ENCODE results near the gene PARP14. TPM values are rescaled to one million over a fixed set of nuclear protein-coding genes. Genes with fewer than 3 reads are reported as not detected.
"Not testable (repeated sequence)": the region's sequence is repeated elsewhere in the genome, so short reads cannot be mapped to it uniquely, and the experiment has no call there.

The PARP14 gene
- total and polyA plus RNA-seq, 2 experiments from 2014 or later: 0.42 to 4.0 TPM

DNA sequence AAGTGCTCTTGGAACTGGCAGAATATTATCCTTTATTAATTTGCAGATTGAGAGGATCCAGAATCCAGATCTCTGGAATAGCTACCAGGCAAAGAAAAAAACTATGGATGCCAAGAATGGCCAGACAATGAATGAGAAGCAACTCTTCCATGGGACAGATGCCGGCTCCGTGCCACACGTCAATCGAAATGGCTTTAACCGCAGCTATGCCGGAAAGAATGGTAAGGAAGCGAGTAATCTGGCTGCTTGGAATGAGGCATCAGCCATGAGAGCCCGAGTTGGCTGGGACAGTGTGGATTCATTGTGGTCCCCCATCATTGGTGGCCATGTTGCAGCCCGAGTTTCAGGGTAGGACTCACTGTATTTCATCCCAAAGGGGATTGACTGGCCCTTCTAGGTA, 47.1 kb downstream of the PARP14 start:
- Histone ChIP-seq H3K4me3 (no peak overlapping the region), H3K36me3 (no peaks in the 10 kb centered on the region), H3K9me3 (ENCODE audit: low read depth) (no peaks in the 10 kb centered on the region), H3K27ac (no peak overlapping the region), H3K4me1 (ENCODE audit: low read depth) (no peaks in the 10 kb centered on the region), H3K27me3 (no peaks in the 10 kb centered on the region)
- TF ChIP-seq, protein P1, sequence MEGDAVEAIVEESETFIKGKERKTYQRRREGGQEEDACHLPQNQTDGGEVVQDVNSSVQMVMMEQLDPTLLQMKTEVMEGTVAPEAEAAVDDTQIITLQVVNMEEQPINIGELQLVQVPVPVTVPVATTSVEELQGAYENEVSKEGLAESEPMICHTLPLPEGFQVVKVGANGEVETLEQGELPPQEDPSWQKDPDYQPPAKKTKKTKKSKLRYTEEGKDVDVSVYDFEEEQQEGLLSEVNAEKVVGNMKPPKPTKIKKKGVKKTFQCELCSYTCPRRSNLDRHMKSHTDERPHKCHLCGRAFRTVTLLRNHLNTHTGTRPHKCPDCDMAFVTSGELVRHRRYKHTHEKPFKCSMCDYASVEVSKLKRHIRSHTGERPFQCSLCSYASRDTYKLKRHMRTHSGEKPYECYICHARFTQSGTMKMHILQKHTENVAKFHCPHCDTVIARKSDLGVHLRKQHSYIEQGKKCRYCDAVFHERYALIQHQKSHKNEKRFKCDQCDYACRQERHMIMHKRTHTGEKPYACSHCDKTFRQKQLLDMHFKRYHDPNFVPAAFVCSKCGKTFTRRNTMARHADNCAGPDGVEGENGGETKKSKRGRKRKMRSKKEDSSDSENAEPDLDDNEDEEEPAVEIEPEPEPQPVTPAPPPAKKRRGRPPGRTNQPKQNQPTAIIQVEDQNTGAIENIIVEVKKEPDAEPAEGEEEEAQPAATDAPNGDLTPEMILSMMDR (IDR thresholded peaks at IDR 0.05; ENCODE audit: low read depth, low read length): no peak
- DNase-seq (ENCODE audit: low read depth in 1 of 2, low spot score in 1 of 2): no peak

DNA sequence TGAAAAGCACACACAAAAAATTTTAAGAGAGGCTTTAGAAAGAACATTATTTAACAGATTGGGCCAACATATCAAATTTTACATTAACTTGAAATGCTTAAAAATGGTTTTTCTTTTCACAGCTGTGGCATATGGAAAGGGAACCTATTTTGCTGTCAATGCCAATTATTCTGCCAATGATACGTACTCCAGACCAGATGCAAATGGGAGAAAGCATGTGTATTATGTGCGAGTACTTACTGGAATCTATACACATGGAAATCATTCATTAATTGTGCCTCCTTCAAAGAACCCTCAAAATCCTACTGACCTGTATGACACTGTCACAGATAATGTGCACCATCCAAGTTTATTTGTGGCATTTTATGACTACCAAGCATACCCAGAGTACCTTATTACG, 47.5 kb downstream of the PARP14 start:
- Histone ChIP-seq H3K27me3 (no peaks in the 10 kb centered on the region), H3K9me3 (ENCODE audit: low read depth) (no peaks in the 10 kb centered on the region), H3K4me1 (ENCODE audit: low read depth) (no peaks in the 10 kb centered on the region), H3K36me3 (no peaks in the 10 kb centered on the region), H3K27ac (no peak overlapping the region), H3K4me3 (no peak overlapping the region)
- TF ChIP-seq, protein P1 (IDR thresholded peaks at IDR 0.05; ENCODE audit: low read depth, low read length): no peak
- DNase-seq (ENCODE audit: low read depth in 1 of 2, low spot score in 1 of 2): no peak

DNA sequence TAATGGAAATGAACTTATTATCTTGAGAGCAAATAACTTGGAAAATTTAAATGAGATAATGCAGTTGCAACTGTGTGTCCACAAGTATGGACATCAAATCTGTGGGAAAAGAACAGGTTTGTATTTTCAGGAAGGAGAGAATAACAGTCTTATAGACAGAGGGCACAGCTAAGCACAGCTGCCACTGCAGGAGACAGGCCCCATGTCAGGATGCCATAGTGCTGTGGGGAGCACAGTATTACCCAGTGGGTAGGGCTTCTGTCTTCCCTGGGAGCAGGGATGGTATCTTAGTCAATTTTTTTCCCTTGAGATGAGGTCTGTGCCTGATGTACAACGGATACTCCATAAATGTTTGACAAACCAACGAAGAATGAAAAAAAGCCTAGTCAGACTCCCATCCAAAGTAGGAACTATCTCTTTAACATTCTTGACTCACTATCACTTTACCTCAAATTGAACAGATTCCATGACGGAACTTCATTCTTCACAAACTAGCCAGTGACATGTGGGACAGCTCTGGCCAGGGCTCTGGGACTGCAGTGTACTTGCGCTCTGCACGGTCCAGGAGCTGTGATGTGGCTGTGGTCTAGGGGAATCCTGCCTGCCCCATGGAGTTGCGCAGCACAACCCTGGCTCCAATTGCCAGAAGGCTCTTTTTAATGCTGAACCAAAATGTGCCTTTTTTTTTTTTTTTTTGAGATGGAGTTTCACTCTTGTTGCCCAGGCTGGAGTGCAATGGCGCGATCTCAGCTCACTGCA, 48.3 kb downstream of the PARP14 start:
- no peak overlapping the region for H3K4me3 ChIP-seq
- TF ChIP-seq, protein P1 (IDR thresholded peaks at IDR 0.05; ENCODE audit: low read depth, low read length): no peak
- no peaks in the 10 kb centered on the region for H3K9me3 ChIP-seq (ENCODE audit: low read depth)
- no peaks in the 10 kb centered on the region for H3K4me1 ChIP-seq (ENCODE audit: low read depth)
- no peaks in the 10 kb centered on the region for H3K27me3 ChIP-seq
- no peak for DNase-seq (ENCODE audit: low read depth in 1 of 2, low spot score in 1 of 2)
- H3K36me3 ChIP-seq: no peaks in the 10 kb centered on the region
- no peak overlapping the region for H3K27ac ChIP-seq

- H3K4me3 ChIP-seq: no peak overlapping the region
- no peaks in the 10 kb centered on the region for H3K27me3 ChIP-seq
- no peak for DNase-seq (ENCODE audit: low read depth in 1 of 2, low spot score in 1 of 2)
- no peak overlapping the region for H3K27ac ChIP-seq
- H3K9me3 ChIP-seq (ENCODE audit: low read depth): no peaks in the 10 kb centered on the region
- TF ChIP-seq, protein P1 (IDR thresholded peaks at IDR 0.05; ENCODE audit: low read depth, low read length): no peak
- H3K36me3 ChIP-seq: no peaks in the 10 kb centered on the region
- H3K4me1 ChIP-seq (ENCODE audit: low read depth): no peaks in the 10 kb centered on the region
These were observed 49.6 kb downstream of the PARP14 start for GRCh38 chr3:122730240-122730639.

GRCh38 chr3:122732682-122733525, 52.3 kb downstream of the PARP14 start:
- DNase-seq (ENCODE audit: low read depth in 1 of 2, low spot score in 1 of 2); H3K27ac ChIP-seq; H3K27me3 ChIP-seq; H3K4me3 ChIP-seq; H3K9me3 ChIP-seq (ENCODE audit: low read depth); H3K36me3 ChIP-seq; H3K4me1 ChIP-seq (ENCODE audit: low read depth): not testable (repeated sequence)

DNA sequence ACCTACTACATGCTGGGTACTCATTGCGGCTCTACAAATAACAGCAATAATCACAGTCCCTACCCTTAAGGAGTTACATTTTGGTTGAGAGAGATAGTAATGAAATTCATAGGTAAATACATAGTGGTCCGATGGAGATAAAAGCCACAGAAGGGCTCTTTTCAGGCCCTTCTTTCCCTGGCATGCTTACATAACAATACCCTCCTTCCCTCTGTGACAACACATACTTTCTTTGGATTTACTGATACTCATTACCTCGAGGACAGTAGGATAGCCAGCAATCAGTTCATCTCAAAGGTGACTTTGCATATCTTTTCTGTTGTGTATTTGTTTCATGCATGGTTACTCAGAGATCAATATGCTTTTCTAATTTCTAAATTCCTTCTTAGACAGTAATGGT, 58.5 kb downstream of the PARP14 start:
- Histone ChIP-seq H3K9me3 (ENCODE audit: low read depth) (no peaks in the 10 kb centered on the region), H3K4me1 (ENCODE audit: low read depth) (no peaks in the 10 kb centered on the region), H3K4me3 (no peak overlapping the region), H3K27me3 (no peaks in the 10 kb centered on the region), H3K27ac (no peak overlapping the region), H3K36me3 (no peaks in the 10 kb centered on the region)
- DNase-seq (ENCODE audit: low read depth in 1 of 2, low spot score in 1 of 2): no peak
- TF ChIP-seq, protein P1 (IDR thresholded peaks at IDR 0.05; ENCODE audit: low read depth, low read length): no peak

Measured in cardiac muscle cell (in vitro differentiated cells and primary cell).